Anterior cingulate cortex (tissue), 58 donors: ENCODE results near the gene RFX4.
"Not testable (repeated sequence)": the region's sequence is repeated elsewhere in the genome, so short reads cannot be mapped to it uniquely, and the experiment has no call there.

Experiments used
- DNase-seq, 58 donors: peaks; one replicate each; lab custom pipeline; 2025; lab: John Stamatoyannopoulos, UW

Gene RFX4

GRCh38 chr12:106681210-106681609 lies 98.4 kb downstream of the RFX4 start:
- DNase-seq: no peak

- DNase-seq: no peak
Observed at GRCh38 chr12:106682594-106683234, 99.9 kb downstream of the RFX4 start.

DNA sequence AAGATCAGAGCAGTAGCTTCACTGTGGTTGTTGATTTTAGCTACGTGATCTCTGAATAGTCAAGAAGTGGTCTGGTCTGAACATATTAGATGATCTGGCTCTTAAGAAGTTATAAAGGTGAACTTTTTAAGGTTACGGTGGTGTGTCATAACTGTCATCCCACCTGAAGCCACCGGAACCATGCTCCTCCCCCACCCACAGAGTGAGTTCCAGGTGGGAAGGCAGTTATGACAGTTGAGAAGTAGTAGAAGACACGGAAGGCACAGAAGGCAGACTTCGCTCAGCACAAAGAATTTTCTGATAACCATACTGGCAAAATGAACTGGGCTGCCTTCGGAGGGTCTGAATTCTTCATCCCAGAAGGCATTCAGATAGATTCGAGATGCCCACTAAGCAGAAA lies 101.7 kb downstream of the RFX4 start:
- DNase-seq: no peak

GRCh38 chr12:106685381-106685780 lies 102.6 kb downstream of the RFX4 start:
- DNase-seq: no peak

DNA sequence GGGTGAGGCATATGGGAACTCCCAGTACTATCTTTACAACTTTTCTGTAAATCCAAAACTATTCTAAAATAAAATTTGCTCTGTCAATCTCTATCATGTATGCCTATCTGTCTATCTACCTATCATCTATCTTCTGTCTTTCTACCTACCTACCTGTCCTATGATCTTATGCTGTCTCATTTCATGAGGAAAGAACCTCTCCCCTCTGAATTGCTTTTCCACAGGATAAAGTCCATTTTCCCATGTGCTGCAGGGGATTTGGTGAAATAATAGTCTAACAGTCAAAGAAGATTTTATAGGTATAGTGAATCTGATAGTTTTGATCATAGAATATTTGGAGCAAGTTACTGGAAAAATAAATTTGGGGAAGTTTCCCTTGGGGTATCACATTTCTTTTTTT lies 104.9 kb downstream of the RFX4 start:
- DNase-seq: no peak

- DNase-seq: no peak
Observed at GRCh38 chr12:106690569-106691305, 107.9 kb downstream of the RFX4 start.

GRCh38 chr12:106692033-106692432 lies 109.2 kb downstream of the RFX4 start:
- DNase-seq: not testable (repeated sequence)

GRCh38 chr12:106692896-106693820 lies 110.4 kb downstream of the RFX4 start:
- peak in 5 of 58 donors; percentile 1 to 20 (median 13) for DNase-seq

- no peak for DNase-seq
Observed at GRCh38 chr12:106696071-106696470, 113.3 kb downstream of the RFX4 start.

GRCh38 chr12:106696681-106697417 lies 114.0 kb downstream of the RFX4 start:
- peak in 1 of 58 donors; percentile 1 for DNase-seq

DNA sequence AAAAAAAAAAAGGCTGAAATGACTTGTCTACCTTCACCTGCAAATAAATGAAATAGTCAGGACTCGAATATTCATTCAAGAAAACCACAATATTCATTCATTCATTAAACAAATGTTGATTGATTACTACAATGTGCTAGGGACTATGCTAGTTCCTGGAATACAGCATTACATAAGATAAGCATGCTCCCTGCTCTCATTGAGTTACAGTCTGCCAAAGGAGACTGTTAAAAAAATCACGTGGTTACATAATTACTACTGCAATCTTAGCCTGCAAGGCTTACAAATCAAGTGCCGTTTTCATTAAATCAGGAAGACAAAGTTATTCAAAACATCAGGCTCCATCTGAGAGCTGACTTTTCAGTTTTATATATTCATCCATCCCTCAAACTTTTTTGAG lies 121.3 kb downstream of the RFX4 start:
- no peak for DNase-seq

DNA sequence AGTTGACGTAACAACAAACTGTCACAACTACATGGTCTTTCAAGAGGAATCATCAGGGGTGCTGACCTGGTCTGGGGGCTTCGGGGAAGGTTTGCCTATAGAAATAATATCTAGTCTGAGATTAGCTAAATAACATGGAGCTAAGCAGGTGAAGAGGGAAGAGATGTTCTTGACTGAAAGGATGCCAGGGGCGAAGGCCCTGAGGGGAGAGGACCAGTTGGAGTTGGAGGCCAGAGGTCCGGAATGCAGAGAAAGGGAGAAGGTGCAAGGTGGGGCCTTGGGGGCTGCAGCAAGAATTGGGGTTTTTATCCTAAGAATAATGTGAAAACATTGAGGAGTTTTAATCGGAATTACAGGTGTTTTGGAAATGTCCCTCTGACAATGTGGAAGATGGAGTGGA lies 123.2 kb downstream of the RFX4 start:
- no peak for DNase-seq

DNA sequence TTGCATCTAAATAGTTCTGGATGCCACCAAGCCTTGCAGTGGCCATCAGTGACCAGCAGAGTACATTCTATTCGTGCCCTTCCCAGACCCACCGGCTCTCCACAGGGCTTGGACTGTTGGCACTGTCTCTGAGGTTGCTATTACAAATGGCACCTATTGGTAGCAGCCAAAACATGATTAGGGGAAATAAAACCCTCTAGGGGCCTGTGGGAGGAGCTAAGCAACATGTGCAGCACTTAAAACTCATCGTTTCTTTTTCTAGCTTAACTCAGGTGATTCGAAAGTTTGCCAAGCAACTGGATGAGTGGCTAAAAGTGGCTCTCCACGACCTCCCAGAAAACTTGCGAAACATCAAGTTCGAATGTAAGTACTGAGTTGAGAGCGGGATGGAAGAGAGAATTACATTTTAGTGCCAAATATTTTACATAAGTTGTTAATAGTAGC lies 126.3 kb downstream of the RFX4 start:
- DNase-seq: no peak

DNA sequence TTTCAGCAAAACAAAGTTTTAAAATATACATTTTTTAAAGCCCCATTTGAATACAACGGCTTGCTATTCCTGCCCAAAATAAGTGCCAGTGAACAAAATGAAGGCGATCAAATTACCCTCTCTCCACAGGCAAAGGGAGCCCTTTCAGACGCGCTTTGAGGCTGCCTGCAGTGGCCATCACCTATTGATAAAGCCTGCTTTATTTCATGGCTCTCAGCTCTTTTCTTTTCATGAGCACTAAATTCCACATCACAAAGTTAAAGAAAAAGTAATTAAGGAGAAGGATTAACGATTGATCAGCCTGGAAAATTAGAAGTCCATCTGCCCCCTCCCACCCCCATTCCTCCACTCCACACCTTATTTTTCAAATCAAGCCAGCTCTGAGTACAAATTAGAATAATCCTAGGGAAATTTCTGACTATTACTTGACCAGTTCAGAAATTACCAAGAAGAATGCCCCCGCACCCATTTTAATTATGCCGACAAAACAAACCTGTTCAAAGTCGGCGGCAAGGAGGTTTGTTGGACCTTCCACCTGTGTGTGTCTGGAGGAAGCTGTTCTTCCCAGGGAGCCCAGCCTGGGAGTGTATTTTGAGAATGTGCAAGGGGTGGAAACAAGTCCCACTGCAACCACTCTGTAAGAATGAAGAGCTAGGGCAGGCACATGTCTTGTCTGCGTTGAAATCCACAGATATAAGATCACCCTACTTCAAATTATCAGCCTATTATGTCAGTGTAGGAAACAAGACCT lies 127.5 kb downstream of the RFX4 start:
- no peak for DNase-seq

- DNase-seq: no peak
Observed at GRCh38 chr12:106711316-106711715, 128.5 kb downstream of the RFX4 start.

GRCh38 chr12:106712768-106713167 lies 130.0 kb downstream of the RFX4 start:
- no peak for DNase-seq

- no peak for DNase-seq
Observed at GRCh38 chr12:106714926-106715325, 132.1 kb downstream of the RFX4 start.

GRCh38 chr12:106715582-106715981 lies 132.8 kb downstream of the RFX4 start:
- DNase-seq: no peak

DNA sequence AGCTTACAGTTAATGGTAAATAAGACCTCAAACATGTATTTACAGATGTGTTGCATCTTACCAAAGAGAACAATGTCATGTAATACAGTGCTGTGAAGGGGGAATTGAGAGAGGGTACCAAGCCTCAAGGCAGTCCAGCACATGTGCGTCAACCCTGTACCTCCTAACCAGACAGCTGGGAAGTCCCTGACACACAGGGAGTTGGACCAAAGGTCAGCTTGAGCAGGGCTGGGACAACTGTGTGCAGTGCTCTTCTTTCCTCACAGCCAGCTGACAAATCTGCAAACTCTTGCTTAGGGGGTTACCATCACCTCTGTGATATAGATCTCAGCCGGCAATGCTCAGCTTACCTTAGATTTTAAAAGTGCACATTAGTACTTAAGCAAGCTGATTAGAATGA lies 134.9 kb downstream of the RFX4 start:
- DNase-seq: no peak

- DNase-seq: no peak
Observed at GRCh38 chr12:106719879-106720278, 137.1 kb downstream of the RFX4 start.
